Fibroblast of lung (primary cell): ENCODE results near the gene IL26. TPM values are rescaled to one million over a fixed set of nuclear protein-coding genes. Genes with fewer than 3 reads are reported as not detected.
"Not testable (repeated sequence)": the region's sequence is repeated elsewhere in the genome, so short reads cannot be mapped to it uniquely, and the experiment has no call there.

Experiments used
- DNase-seq, 2 donors: peaks; one replicate each; pipeline versions ENCODE4 v3.0.0 to v3.0.0-alpha.2; 2010; ENCODE audit warnings: low read depth in 2 of 2
- H2AFZ ChIP-seq: 2 replicates; pipeline ENCODE4 v1.5.1; 2012; ENCODE audit warnings: low read length, control low read depth, inconsistent platforms
- H3K27ac ChIP-seq: 2 replicates; pipeline ENCODE4 v1.5.1; 2011; ENCODE audit warnings: low read length, control low read depth; ENCODE audit not compliant: insufficient read depth
- H3K27me3 ChIP-seq: 2 replicates; pipeline ENCODE4 v1.5.1; 2011; ENCODE audit warnings: mild to moderate bottlenecking, low read length; ENCODE audit not compliant: control insufficient read depth, insufficient read depth
- H3K36me3 ChIP-seq: 2 replicates; pipeline ENCODE4 v1.5.1; 2011; ENCODE audit warnings: low read length; ENCODE audit not compliant: control insufficient read depth, insufficient read depth
- H3K4me1 ChIP-seq: 2 replicates; pipeline ENCODE4 v1.5.1; 2011; ENCODE audit warnings: low read length; ENCODE audit not compliant: control insufficient read depth, insufficient read depth; ENCODE audit errors: extremely low read depth
- H3K4me2 ChIP-seq: 2 replicates; pipeline ENCODE4 v1.5.1; 2011; ENCODE audit warnings: low read length, control low read depth; ENCODE audit not compliant: insufficient read depth; ENCODE audit errors: extremely low read depth
- H3K4me3 ChIP-seq, 4 experiments: fragments of 200-600 bp in 1 of 4; sonication (generic) in 1 of 4; replicated peaks in 1 of 4; 2 replicates each; pipeline ENCODE4 v1.5.1; 2011 to 2016; ENCODE audit warnings: low read length in 4 of 4, low read depth in 3 of 4, mild to moderate bottlenecking in 3 of 4, control low read depth in 2 of 4, inconsistent platforms in 1 of 4, mixed read lengths in 1 of 4; ENCODE audit not compliant: insufficient read depth in 1 of 4; ENCODE audit errors: control extremely low read depth in 1 of 4
- H3K79me2 ChIP-seq: 2 replicates; pipeline ENCODE4 v1.5.1; 2012; ENCODE audit warnings: mild to moderate bottlenecking, low read length, inconsistent platforms; ENCODE audit not compliant: control insufficient read depth, insufficient read depth
- H3K9ac ChIP-seq: 2 replicates; pipeline ENCODE4 v1.5.1; 2011; ENCODE audit warnings: mild to moderate bottlenecking, low read length, control low read depth; ENCODE audit not compliant: insufficient read depth
- H3K9me3 ChIP-seq: 2 replicates; pipeline ENCODE4 v1.5.1; 2012; ENCODE audit warnings: low read depth, low read length; ENCODE audit not compliant: control insufficient read depth, insufficient read depth
- H4K20me1 ChIP-seq: 2 replicates; pipeline ENCODE4 v1.5.1; 2011; ENCODE audit warnings: low read length; ENCODE audit not compliant: control insufficient read depth, insufficient read depth; ENCODE audit errors: extremely low read depth
- EZH2 ChIP-seq: IDR thresholded peaks from 2 replicates; pipeline ENCODE4 v1.5.1; 2012; ENCODE audit warnings: low read length, control low read depth, mild to moderate bottlenecking; ENCODE audit errors: missing control alignments
- polyA plus RNA-seq, 2 donors: library from polyadenylated mRNA; depleted of rRNA in 1 of 2; stranded (reverse) in 1 of 2; unstranded in 1 of 2; fragments of >200 nt; gene quantifications; 2 replicates each; pipeline ENCODE4 v1.2.1, GENCODE V29; 2011 to 2012; ENCODE audit warnings: missing spikeins in 1 of 2
- total RNA-seq: library from RNA; depleted of rRNA; stranded (reverse); fragments of >200 nt; gene quantifications from 2 replicates; pipeline ENCODE4 v1.2.1, GENCODE V29; 2014
- TF ChIP-seq, protein P1 (sequence below), 2 donors: IDR thresholded peaks in 1 of 2; conservative IDR thresholded peaks in 1 of 2; 1 replicate in 1 of 2; 2 replicates in 1 of 2; pipeline ENCODE4 v1.5.1; 2011 to 2012; ENCODE audit warnings: low read length in 2 of 2, control low read depth in 1 of 2, inconsistent platforms in 1 of 2, low read depth in 1 of 2, mild to moderate bottlenecking in 1 of 2

IL26 gene
- total and polyA plus RNA-seq, 2 donors (not counting 1 experiment from before 2014, with no cell fraction given): not detected

- H3K4me2 ChIP-seq: no peak overlapping the region
- H3K79me2 ChIP-seq: no peaks in the 10 kb centered on the region
- H4K20me1 ChIP-seq: no peaks in the 10 kb centered on the region
- H3K36me3 ChIP-seq: no peaks in the 10 kb centered on the region
- no peak overlapping the region for H3K4me3 ChIP-seq
- TF ChIP-seq EZH2: no peak
- TF ChIP-seq, protein P1, sequence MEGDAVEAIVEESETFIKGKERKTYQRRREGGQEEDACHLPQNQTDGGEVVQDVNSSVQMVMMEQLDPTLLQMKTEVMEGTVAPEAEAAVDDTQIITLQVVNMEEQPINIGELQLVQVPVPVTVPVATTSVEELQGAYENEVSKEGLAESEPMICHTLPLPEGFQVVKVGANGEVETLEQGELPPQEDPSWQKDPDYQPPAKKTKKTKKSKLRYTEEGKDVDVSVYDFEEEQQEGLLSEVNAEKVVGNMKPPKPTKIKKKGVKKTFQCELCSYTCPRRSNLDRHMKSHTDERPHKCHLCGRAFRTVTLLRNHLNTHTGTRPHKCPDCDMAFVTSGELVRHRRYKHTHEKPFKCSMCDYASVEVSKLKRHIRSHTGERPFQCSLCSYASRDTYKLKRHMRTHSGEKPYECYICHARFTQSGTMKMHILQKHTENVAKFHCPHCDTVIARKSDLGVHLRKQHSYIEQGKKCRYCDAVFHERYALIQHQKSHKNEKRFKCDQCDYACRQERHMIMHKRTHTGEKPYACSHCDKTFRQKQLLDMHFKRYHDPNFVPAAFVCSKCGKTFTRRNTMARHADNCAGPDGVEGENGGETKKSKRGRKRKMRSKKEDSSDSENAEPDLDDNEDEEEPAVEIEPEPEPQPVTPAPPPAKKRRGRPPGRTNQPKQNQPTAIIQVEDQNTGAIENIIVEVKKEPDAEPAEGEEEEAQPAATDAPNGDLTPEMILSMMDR (conservative IDR thresholded peaks at IDR 0.05 in 1 of 2, IDR thresholded peaks at IDR 0.05 in 1 of 2; ENCODE audit: low read depth in 1 of 2, low read length in 2 of 2): no peak
- no peak overlapping the region for H2AFZ ChIP-seq
- peaks cover 2% of the 10 kb centered on the region for H3K4me1 ChIP-seq
- no peak overlapping the region for H3K9ac ChIP-seq
- no peaks in the 10 kb centered on the region for H3K27me3 ChIP-seq
- H3K9me3 ChIP-seq: no peaks in the 10 kb centered on the region
- no peak for DNase-seq
- no peak overlapping the region for H3K27ac ChIP-seq
Observed at GRCh38 chr12:68221497-68221896, 4.1 kb downstream of the IL26 start.

GRCh38 chr12:68210875-68211274 is 14.7 kb downstream of the IL26 start:
- TF ChIP-seq, protein P1 (conservative IDR thresholded peaks at IDR 0.05 in 1 of 2, IDR thresholded peaks at IDR 0.05 in 1 of 2; ENCODE audit: low read depth in 1 of 2, low read length in 2 of 2): no peak
- TF ChIP-seq EZH2: no peak
- Histone ChIP-seq H3K4me1 (no peaks in the 10 kb centered on the region), H3K4me2 (no peak overlapping the region), H4K20me1 (no peaks in the 10 kb centered on the region), H3K27ac (no peak overlapping the region), H3K79me2 (no peaks in the 10 kb centered on the region), H3K4me3 (no peak overlapping the region), H3K9ac (no peak overlapping the region), H3K9me3 (no peaks in the 10 kb centered on the region), H2AFZ (no peak overlapping the region), H3K27me3 (peaks cover 3% of the 10 kb centered on the region), H3K36me3 (no peaks in the 10 kb centered on the region)
- no peak for DNase-seq

DNA sequence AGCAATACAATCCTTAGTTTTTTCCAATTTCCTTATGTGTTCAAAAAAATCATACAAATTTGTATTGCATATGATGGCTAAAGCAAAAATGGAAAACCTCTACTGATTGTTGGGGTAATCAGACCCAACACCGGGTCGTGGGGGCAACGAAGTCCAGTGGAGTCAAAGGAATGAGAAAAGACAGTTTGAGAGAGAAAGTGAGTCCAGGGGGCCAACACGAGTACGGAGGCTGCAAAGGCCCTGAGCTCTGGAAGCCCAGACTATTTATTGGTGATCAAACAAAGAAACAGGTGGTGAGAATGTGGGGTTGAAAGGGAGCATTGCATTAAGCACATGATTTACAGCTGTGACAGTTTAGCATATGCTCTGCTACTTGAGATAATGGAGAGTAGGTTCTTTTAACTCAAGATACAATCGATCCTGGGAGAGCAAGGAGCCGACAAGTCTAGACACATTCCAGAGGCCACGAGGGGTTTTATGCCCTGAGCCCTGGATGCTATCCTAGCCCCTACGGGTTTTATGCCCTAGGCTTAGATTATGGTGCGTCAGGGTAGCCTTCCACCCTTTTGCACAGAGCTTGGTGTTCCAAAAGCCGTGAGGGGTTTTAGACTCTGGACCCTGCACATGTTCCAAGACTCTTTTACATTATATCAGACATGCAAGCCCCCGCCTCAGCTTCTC is 16.4 kb downstream of the IL26 start:
- H4K20me1 ChIP-seq, H3K27ac ChIP-seq, H3K4me2 ChIP-seq, H3K9me3 ChIP-seq, H3K4me3 ChIP-seq, H2AFZ ChIP-seq, H3K4me1 ChIP-seq, H3K27me3 ChIP-seq, H3K79me2 ChIP-seq, DNase-seq, H3K9ac ChIP-seq, H3K36me3 ChIP-seq: not testable (repeated sequence)
